Measurements from ENCODE around the gene PCDHGA5. TPM values are rescaled to one million over a fixed set of nuclear protein-coding genes. Genes with fewer than 3 reads are reported as not detected.
A peak's percentile ranks its signal among the peaks of the same experiment; 100 is the strongest.
"Not testable (repeated sequence)": the region's sequence is repeated elsewhere in the genome, so short reads cannot be mapped to it uniquely, and the experiment has no call there.

PCDHGA5 gene
- 1 to 10 TPM in 3 of 4 donors, not detected in 1; 2.5 to 4.1 (median 3.4) TPM for total RNA-seq

GRCh38 chr5:141363952-141364660 is at the start of gene PCDHGA5:
TSS of gene PCDHGA5 (plus strand) at chr5:141364162. CDS start at chr5:141364331, 169 bp downstream.
- TF ChIP-seq EP300 (IDR thresholded peaks at IDR 0.05; ENCODE audit: low read depth) (no peak), CTCF (IDR thresholded peaks at IDR 0.05) (no peak), POLR2AphosphoS5 (IDR thresholded peaks at IDR 0.05) (no peak), POLR2A (IDR thresholded peaks at IDR 0.05) (no peak)
- no peak for DNase-seq
- Histone ChIP-seq H3K4me1 (no peaks in the 10 kb centered on the region), H3K4me3 (no peak within 1 kb of the TSS), H3K36me3 (no peaks in the 10 kb centered on the region), H3K27ac (no peak within 1 kb of the TSS), H3K9me3 (peaks cover 66 to 89% of the 10 kb centered on the region in 2 donors), H3K27me3 (peaks cover 39% of the 10 kb centered on the region)
- WGBS, 2 donors (ENCODE audit: low coverage in 1 of 2) = 52 to 61% methylated on average over 13 to 34 of the region's 34 CpGs
- intact Hi-C loops (cut with DNase I; ENCODE audit: low total_unique reads) (no loop called here), in situ Hi-C loops (cut with MboI; ENCODE audit: low pct_ligation_motif_present in 1 of 4, low pct_unique_long_range_greater_than_20kb in 1 of 4, low sequenced_read_pairs in 3 of 4) (loop anchor here in 1 of 4 donors (25.0 kb wide), 1 partner anchor 198 kb away; no protein-coding TSS in a partner anchor)

- H3K27ac ChIP-seq; intact Hi-C loops (cut with DNase I; ENCODE audit: low total_unique reads); H3K27me3 ChIP-seq; H3K4me3 ChIP-seq; DNase-seq: not testable (repeated sequence)
- peaks cover 0 to 12% (median 4%) of the 10 kb centered on the region in 4 donors for H3K4me1 ChIP-seq
- 82 to 89% methylated on average over 3 to 4 of the region's 4 CpGs for WGBS, 2 donors (ENCODE audit: low coverage in 1 of 2)
- in situ Hi-C loops (cut with MboI; ENCODE audit: low pct_ligation_motif_present in 1 of 4, low pct_unique_long_range_greater_than_20kb in 1 of 4, low sequenced_read_pairs in 3 of 4) = loop anchor here in 1 of 4 donors (25.0 kb wide), 1 partner anchor 245 kb away; no protein-coding TSS in a partner anchor
- H3K36me3 ChIP-seq = peaks cover 0 to 64% (median 22%) of the 10 kb centered on the region in 4 donors
- peaks cover 87 to 89% of the 10 kb centered on the region in 2 donors for H3K9me3 ChIP-seq
These were observed 47.0 kb upstream of the PCDHGA5 start for GRCh38 chr5:141316963-141317362.

GRCh38 chr5:141319202-141319601 is 44.8 kb upstream of the PCDHGA5 start:
- Histone ChIP-seq H3K36me3 (peaks cover 0 to 50% (median 22%) of the 10 kb centered on the region in 4 donors), H3K27ac (no peak overlapping the region), H3K27me3 (no peaks in the 10 kb centered on the region), H3K9me3 (peaks cover 66 to 76% of the 10 kb centered on the region in 2 donors), H3K4me1 (peaks cover 0 to 12% (median 4%) of the 10 kb centered on the region in 4 donors), H3K4me3 (peak overlapping the region in 1 of 4 donors; percentile 80)
- WGBS, 2 donors (ENCODE audit: low coverage in 1 of 2) = 99 to 100% methylated on average over 6 of the region's 6 CpGs
- intact Hi-C loops (cut with DNase I; ENCODE audit: low total_unique reads) = no loop called here
- no peak for DNase-seq
- in situ Hi-C loops (cut with MboI; ENCODE audit: low pct_ligation_motif_present in 1 of 4, low pct_unique_long_range_greater_than_20kb in 1 of 4, low sequenced_read_pairs in 3 of 4) = loop anchor here in 1 of 4 donors (25.0 kb wide), 1 partner anchor 243 kb away; no protein-coding TSS in a partner anchor
- no peak for TF ChIP-seq POLR2AphosphoS5 (IDR thresholded peaks at IDR 0.05)
- no peak for TF ChIP-seq EP300 (IDR thresholded peaks at IDR 0.05; ENCODE audit: low read depth)
- TF ChIP-seq POLR2A (IDR thresholded peaks at IDR 0.05) = no peak
- no peak for TF ChIP-seq CTCF (IDR thresholded peaks at IDR 0.05)

- 76 to 78% methylated on average over 3 to 5 of the region's 5 CpGs for WGBS, 2 donors (ENCODE audit: low coverage in 1 of 2)
- no peak for TF ChIP-seq POLR2A (IDR thresholded peaks at IDR 0.05)
- no peak for TF ChIP-seq EP300 (IDR thresholded peaks at IDR 0.05; ENCODE audit: low read depth)
- TF ChIP-seq POLR2AphosphoS5 (IDR thresholded peaks at IDR 0.05) = no peak
- no peak for TF ChIP-seq CTCF (IDR thresholded peaks at IDR 0.05)
- Histone ChIP-seq H3K36me3 (peaks cover 0 to 46% (median 22%) of the 10 kb centered on the region in 4 donors), H3K4me3 (peak overlapping the region in 3 of 4 donors; percentile 59 to 80 (median 66)), H3K27me3 (no peaks in the 10 kb centered on the region), H3K4me1 (peaks cover 0 to 12% (median 4%) of the 10 kb centered on the region in 4 donors), H3K27ac (peak overlapping the region in 2 of 4 donors; percentile 87 to 97), H3K9me3 (peaks cover 61 to 71% of the 10 kb centered on the region in 2 donors)
- no peak for DNase-seq
- in situ Hi-C loops (cut with MboI; ENCODE audit: low pct_ligation_motif_present in 1 of 4, low pct_unique_long_range_greater_than_20kb in 1 of 4, low sequenced_read_pairs in 3 of 4) (loop anchor here in 1 of 4 donors (25.0 kb wide), 1 partner anchor 243 kb away; no protein-coding TSS in a partner anchor), intact Hi-C loops (cut with DNase I; ENCODE audit: low total_unique reads) (loop anchor here (10.0 kb wide), 1 partner anchor 245 kb away; no protein-coding TSS in a partner anchor)
These were observed 44.3 kb upstream of the PCDHGA5 start for GRCh38 chr5:141319699-141320098.

Data from transverse colon (tissue), 4 donors.